ENCODE measurements around the gene SASH1. TPM values are rescaled to one million over a fixed set of nuclear protein-coding genes. Genes with fewer than 3 reads are reported as not detected.
A peak's percentile ranks its signal among the peaks of the same experiment; 100 is the strongest.

Gene SASH1
- total RNA-seq, 1 donor from 2014 or later = 112 TPM

DNA sequence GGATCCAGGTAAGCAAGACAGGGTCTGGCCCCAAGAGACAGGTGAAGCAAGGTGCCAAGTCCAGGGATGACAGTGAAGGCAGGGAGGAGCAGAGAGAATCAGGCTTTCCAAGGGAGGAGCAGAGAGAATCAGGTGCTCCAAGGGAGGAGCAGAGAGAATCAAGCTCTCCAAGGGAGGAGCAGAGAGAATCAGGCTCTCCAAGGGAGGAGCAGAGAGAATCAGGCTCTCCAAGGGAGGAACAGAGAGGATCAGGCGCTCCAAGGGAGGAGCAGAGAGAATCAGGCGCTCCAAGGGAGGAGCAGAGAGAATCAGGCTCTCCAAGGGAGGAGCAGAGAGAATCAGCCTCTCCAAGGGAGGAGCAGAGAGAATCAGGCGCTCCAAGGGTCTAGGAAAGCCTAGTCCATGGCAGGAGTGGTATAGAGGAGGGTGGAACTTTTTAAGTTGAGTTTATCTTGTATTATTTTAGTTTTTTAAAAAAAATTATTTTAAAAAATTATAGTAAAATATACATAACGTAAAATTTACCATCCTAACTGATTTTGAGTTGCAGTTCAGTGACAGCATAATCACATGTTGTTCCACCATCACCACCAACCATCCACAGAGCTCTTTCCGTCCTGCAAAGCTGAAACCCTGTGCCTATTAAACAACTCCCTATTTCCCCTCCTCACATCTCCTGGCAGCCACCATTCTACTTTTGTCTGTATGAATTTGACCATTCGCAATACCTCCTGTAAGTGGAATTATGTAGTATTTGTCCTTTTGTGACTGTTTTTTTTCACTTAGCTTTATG, 64.1 kb downstream of the SASH1 start:
- no peak for DNase-seq

DNA sequence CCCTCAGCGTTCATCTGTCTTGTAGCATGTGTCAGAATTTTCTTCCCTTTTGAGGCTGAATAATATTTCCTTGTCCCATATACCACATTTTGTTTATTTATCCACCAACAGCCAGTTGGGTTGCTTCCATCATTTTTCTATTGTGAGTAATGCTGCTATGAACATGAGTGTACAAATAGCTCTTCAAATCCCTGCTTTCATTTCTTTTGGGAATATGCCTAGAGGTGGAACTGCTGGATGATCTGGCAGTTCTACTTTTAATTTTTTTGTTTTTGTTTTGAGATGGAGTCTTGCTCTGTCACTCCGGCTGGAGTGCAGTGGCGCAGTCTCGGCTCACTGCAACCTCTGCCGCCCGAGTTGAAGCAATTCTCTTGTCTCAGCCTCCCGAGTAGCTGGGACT, 64.7 kb downstream of the SASH1 start:
- DNase-seq = peak; percentile 87

DNA sequence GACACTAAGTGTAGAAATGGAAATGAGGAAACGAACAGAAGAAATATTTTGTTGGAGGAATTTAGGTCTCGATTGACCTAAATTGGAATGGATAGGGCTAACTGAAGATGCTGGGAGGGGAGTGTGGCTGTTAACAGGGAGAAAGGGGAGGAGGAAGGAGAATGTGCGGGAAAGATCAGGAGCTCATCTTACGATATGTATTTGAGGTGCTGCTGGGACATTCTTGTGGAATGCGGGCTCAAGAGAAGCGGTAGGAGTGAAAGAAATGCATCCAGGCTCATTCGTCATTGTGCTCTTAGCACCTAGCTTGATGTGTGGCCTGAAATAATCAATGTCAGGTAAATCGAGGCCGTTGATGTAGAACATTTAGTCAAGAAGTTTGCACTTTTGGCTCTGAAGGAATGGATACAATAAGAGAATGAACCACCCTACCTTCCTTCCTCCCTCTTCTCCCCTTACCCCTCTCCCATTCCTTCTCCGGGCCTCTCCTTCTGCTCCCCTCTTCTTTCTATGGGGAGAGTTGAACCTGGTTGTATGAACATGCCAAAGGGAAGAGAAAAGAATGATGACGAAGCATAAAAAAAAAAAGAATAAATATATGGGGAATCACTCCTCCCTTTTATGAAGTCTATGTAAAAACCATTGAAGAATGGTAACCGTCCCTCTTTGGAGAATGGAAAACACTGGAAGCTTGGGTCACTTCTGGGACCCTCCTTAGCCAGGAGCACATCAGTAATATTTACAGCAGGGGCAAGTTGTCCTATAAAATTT, 70.9 kb downstream of the SASH1 start:
- DNase-seq = no peak

DNA sequence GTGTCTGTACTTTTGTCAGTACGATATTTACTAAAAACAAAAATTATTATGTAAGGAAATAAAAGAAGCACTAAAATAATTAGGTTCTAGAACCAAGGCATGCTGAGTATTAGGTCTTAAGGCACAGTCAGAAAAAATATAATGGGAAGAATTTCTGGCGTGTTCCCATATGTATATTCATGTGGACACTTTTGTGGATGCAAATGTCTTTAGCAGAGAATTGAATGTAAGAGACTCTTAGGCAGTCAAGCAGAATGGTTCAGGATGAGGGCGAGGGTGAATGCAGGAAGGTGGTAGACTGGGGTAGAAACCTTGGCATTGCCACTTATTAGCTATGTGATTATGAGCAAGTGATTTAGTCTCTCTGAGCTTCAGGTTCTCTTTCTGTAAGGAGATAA, 71.5 kb downstream of the SASH1 start:
- DNase-seq = no peak

DNA sequence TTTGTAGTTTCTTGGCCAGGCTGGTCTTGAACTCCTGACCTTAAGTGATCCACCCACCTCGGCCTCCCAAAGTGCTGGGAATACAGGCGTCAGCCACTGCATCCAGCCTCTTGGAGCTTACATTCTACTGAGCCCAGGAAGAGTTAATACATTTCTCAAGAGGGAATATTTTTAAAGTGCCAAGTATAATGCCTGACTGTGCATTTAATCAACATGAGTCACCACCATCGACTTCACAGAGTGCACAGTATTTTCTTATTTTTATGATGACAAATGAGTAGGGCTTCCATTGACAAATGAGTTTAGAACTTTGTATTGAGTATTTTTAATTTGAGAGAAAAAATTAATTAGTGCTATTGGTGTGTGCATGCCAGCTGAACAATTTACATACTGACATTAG, 72.2 kb downstream of the SASH1 start:
- peak; percentile 74 for DNase-seq

DNA sequence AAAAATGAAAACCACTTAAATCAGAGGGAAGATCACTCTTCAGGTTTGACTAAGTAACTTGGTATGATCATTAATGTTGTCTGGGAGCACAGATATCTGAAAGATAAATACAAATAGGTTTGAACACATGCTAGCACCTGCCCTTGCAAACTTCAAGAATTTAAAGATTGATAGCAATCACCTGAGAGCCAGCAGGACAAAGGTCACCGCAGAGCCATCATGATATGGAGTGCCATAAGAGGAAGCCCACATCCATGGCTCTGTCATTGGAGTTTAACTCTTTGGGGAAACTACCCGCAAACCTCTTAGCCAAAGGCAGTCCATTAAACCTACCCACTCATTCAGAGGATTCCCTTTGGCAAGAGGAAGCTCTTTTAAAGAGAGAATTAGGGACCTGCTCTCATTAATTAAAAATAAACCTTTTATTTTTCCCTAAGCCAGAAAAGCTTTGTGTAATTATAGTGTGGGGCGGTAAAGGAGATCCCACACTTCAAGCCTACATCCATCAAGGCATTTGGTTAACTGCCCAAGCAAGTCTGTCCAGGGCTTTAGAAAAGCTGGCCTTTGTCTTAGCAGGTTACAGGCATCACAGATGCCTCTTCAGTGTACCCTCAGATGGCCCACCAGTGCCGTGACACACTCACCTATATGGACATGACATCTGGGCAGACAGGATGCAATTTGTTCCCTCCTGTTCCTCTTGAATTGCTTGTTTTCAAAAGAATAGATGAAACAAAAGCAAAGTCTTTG, 73.0 kb downstream of the SASH1 start:
- DNase-seq = no peak

DNA sequence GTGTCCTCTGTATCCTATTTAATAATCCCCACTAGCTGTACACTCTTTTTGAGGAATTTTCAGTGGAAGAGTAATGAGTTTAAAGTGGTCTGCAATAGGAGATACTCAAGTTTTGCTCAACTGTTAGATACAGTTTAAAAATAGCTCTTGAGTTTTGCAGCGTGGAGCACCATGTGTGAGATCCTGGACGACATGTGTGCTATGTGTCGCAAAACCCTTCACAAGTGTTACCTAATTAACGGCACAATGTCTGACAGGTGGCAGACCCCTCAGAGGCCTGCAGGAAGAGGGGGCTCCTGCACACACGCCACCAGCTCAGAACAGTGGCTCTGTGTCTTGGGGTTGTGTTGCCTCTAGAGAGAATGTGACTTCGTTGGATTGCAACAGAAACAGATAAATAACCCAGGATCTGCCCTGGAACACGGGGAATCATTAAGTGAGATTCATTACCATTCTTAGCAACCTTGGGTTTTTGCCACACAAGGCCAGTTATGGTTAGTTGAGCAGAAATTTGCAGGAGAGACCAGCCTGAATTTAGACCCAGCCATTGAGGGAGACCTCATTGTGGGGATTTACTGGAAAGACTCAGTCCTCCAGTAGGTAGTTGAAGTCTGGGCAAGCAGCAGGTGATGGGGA, 73.8 kb downstream of the SASH1 start:
- no peak for DNase-seq

DNA sequence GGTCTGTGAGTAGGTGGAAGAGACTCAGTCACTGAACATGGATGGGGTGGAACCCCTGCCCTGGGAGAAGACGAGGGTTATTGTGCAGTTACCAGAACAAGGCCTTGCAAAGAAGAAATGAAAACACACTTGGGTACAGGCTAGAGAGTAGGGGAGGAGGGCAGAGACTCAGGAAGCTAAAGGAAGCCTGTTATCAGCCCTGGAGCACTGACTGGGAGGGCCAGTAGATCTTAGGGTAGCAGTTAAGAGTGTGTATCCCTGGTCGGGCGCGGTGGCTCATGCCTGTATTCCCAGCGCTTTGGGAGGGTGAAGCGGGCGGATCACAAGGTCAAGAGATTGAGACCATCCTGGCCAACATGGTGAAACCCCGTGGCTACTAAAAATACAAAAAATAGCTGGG, 74.4 kb downstream of the SASH1 start:
- no peak for DNase-seq

DNA sequence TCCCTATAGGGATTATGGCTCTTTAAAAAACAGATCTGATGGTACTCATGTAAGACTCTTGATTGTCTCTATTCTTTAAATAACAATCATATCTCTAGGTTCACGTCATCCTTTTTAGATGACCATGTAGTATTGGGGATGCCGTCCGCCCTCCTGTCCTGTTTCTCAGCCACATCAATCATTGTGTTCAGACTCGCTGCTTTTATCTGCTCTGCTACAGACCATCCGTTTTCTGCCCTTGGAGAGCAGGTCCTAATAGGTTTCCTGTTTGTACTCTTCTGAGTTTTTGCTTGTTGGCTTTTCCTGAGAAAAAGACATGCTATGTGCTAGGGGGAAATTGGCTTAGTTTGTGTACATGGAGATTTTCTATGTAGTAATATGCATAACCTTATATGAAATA, 76.8 kb downstream of the SASH1 start:
- DNase-seq = peak; percentile 92

DNA sequence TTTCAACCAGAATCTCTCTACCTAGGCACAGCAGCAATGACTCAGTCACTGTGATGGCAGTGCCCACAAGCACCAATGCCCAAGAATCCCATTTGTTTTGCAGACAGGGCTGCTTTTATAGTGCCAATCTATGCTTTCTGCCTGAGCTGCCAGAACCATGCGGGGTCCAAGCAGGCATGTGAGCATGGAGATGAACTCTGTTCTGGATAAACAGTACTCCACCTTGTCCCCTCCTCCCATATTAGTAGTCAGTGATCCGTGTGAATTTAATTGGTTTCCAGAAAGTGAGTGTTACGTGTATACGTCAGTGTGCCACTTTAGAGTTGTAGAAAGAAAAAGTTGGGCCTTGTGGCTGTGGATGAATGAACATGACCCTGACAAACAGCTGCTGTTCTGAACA, 79.4 kb downstream of the SASH1 start:
- DNase-seq = no peak

DNA sequence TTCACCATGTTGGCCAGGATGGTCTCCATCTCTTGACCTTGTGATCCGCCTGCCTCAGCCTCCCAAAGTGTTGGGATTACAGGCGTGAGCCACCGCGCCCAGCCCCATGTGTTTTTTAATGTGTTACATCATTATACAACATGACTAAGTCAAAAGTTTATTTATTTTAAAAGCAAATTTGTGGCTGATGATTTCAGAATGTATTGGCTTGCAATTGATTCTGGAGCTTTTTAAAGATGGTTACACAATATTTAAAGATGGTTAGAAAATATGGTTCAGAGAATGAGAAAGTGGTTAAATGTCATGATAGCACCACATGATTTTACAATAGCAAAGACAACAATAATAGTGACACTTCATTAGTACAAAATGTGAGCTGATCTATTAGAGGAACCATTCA, 80.5 kb downstream of the SASH1 start:
- DNase-seq = no peak

DNA sequence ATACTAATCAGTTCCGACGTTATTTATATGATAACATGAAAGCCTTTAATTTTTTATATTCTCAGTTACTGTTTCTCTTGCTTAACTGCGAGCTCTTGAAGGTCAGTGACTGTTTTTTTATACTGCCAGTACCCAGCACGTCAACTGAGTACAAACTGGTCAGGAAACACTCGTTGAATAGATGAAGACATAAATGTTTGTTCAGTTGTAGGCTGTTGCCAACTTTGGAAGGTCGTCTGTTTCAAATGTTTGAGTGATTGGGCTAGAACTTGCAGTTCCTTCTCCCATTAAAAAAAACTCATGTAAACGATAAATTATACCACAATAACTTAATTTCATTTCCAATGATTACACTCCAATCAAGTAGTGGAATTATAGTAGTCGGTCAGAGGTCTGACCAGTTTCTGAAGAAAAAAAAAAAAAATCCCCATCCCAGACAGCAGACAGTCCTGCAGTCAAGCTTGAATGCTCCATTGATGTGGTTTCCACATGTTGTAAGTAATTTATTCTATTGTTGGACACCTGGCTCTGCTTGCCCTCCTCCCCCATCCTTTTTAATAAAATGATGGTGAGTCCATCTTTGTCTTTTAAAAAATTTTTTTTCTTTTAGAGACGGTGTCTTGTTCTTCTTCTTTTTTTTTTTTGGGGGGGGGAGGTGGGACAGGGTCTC, 81.1 kb downstream of the SASH1 start:
- peak; percentile 93 for DNase-seq

DNA sequence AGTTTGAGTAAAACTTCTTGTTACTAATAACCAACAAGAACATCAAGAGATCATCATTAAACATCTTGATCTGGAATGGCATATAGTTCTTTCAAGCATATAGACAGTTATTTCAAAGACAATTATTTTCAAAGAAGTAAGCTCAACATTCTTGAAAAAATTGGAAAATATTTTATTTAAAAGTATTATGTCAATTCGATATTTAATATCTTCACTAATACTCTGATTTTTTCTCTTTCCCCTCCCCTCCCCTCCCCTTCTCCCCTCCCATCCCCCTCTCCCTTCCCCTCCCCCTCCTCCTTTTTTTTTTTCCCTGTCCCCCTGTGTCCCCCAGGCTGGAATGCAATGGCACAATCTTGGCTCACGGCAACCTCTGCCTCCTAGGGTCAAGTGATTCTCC, 82.8 kb downstream of the SASH1 start:
- DNase-seq = no peak

DNA sequence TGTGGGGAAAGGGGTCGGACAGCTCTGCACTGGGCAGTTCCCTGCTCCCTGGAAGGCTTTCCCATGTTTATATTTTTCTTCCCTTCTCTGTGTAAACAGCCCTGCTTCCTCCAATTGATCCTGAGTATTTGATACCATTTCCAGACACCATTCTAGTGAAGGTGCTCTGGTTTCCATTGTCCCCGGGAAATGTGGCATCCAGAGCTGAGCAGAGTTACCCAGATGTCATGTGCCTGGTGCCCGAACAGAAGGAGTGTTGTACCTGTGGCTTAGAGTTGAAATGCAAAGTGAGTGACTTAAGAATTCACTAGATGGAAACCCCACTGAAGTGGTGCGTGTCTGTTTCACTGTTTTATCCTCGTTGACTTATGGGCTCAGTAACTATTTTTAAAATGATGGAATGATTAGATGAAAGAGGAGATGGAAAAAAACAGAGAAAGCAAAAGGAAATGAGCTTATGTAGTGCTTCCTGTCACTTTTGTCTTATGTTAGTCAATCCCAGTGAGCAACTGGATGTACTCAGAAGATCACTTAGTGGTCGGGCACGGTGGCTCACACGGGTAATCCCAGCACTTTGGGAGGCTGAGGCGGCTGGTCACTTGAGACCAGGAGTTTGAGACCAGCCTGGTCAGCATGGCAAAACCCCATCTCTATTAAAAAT, 83.8 kb downstream of the SASH1 start:
- DNase-seq = peak; percentile 68

DNA sequence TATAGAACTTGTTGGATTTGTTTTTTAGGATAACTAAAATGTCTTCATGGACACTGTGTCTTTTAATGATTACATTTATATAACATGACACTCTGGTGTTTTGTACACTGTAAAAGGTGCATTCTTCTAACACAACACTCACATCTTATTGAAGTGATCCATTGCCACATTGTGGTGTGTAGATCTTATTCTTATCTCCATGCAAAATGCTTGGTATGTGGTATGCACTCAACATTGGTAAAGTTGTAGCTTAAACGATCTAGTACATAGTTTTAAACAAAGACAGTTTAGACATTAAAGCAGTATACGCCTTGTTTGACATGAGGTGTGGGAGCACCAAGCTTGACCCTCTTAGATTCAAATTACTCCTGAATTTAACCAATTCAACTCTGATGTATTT, 84.7 kb downstream of the SASH1 start:
- no peak for DNase-seq

DNA sequence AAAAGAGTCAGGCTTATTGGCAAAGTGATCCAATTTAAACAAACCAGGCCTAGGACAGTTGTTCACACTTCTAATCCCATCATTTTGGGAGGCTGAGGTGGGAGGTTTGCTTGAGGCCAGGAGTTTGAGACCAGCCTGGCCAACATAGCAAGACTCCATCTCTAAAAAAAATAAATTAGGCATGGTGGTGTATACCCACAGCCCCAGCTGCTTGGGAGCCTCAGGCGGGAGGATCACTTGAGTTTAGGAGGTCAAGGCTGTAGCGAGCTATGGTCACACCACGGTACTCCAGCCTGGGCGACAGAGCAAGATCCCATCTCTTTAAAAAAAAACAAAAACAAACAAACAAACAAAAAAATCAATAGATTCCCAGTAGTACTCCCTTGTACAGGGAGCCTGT, 86.8 kb downstream of the SASH1 start:
- no peak for DNase-seq

DNA sequence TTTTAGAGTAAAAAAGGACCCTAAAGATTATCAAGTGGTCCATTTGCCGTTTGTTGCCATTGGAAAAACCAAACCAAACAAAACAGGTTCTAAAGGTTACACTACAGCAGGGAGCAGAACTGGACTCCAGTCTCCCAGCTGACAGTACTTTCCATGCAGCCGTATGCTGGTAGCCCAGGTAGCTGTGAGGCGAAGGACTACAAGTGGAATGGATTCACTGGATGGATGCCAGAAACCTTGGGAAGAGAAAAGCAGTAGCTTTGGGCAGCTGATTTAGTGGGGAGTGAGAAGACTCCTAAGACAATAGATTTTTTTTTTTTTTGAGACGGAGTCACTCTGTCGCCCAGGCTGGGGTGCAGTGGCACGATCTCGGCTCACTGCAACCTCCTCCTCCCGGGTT, 88.3 kb downstream of the SASH1 start:
- DNase-seq = no peak

DNA sequence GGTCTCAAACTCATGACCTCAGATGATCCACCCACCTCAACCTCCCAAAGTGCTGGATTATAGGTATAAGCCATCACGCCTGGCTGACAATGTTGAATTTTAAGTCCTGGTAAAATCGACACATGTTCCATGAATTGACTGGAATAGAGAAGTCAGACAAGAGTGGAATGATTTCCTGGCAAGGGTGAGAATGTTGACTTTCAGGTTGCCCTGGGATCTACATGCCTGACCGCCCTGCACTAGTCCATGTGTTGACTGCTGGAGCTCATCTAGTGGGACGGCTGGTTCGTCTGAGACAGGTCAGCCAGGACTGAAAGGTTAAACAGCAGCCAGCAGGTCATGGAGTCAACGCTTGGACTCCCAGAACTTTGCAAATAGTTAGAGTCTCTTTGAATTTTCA, 88.8 kb downstream of the SASH1 start:
- no peak for DNase-seq

DNA sequence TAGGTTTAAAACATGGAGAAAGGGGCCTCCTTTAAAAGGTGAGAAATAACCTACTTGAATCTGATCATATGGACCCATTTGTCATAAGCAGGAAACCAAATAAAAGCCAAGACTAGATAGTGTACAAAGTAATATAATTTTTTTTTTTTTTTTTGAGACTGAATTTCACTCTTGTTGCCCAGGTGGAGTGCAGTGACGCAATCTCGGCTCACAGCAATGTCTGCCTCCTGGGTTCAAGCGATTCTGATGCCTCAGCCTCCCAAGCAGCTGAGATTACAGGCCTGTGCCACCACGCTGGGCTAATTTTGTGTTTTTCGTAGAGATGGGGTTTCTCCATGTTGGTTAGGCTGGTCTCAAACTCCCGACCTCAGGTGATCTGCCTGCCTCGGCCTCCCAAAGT, 89.2 kb downstream of the SASH1 start:
- no peak for DNase-seq

DNA sequence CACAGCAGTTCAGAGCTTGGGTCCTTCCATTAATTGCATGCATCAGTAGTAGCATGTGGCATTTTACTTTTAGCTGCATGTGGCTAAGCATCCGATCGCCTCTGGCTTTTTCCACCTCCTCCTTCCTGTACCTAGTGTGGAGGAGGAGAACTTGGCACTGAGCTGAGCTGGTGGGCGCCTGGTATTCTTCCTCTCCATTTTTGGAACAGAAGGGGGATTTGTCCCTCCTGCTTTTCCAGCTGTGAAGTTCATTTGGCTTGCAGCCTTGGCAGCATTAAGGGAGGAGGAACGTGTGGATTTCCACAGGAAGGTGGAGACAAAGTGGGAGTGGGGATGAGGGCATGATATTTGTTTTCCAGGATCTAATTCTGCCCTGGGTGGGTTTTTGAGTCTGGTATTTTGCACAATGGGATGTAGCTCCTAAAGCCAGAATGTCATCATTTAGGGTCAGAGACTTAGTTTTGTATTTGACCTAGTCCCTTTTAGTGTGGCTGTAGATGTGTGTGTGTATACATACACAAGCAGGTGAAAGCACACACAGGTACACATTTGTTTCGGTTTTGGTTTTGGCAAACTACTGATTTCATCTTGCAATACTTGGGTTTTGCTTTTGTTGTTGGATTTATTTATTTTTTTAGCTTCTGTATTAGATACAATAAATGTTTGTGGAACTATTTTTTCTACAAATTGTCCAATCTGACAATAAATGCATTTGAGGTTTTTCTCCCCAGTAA, 90.0 kb downstream of the SASH1 start:
- peak; percentile 66 for DNase-seq

DNA sequence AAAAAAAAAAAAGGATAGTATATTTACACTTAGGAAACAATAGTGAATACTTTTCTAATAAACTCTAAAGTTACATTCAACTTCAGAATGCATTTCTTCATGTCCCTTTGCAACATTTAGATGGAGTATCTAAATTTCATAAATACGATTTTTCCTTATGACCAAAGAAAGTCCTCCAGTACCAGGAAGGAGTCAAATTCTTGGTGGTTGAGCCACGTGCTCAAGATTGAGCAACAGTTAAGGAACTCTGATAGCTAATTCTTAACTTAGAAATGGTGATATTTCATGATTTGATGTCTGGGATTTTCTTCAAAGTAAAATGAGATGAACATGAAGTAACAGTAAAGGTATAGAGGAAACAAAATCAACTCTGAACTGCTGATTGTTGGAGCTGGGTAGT, 92.7 kb downstream of the SASH1 start:
- no peak for DNase-seq

Data from dermis blood vessel endothelial cell (primary cell).